Aorta (tissue), 5 donors: Measurements from ENCODE around the gene TTC7B. TPM values are rescaled to one million over a fixed set of nuclear protein-coding genes. Genes with fewer than 3 reads are reported as not detected.
A peak's percentile ranks its signal among the peaks of the same experiment; 100 is the strongest.

Experiments used
- ATAC-seq: fragments of 200-7000 bp; cut with Tn5 transposase; one replicate; pipeline ENCODE4 v1.9.1; 2022; ENCODE audit warnings: moderate library complexity; ENCODE audit not compliant: low FRiP score
- DNase-seq, 2 donors: peaks; one replicate each; pipeline ENCODE4 v3.0.0-alpha.2; 2020
- H3K27ac ChIP-seq, 2 donors: one replicate each; pipeline ENCODE4 v1.5.1; 2013; ENCODE audit warnings: low read length in 2 of 2, mild to moderate bottlenecking in 2 of 2, moderate library complexity in 2 of 2, control low read depth in 1 of 2, inconsistent platforms in 1 of 2, low read depth in 1 of 2
- H3K27me3 ChIP-seq, 2 donors: one replicate each; pipeline ENCODE4 v1.6.1; 2013; ENCODE audit warnings: control low read depth in 1 of 2, low read length in 1 of 2, mild to moderate bottlenecking in 1 of 2, moderate library complexity in 1 of 2; ENCODE audit not compliant: insufficient read depth in 2 of 2, control insufficient read depth in 1 of 2
- H3K36me3 ChIP-seq, 2 donors: one replicate each; pipeline ENCODE4 v1.6.1; 2013; ENCODE audit warnings: control low read depth in 1 of 2, low read length in 1 of 2, mild to moderate bottlenecking in 1 of 2; ENCODE audit not compliant: insufficient read depth in 2 of 2, control insufficient read depth in 1 of 2
- H3K4me1 ChIP-seq, 2 donors: one replicate each; pipeline ENCODE4 v1.6.1; 2013; ENCODE audit warnings: low read length in 2 of 2, control low read depth in 1 of 2, mild to moderate bottlenecking in 1 of 2, moderate library complexity in 1 of 2; ENCODE audit not compliant: insufficient read depth in 2 of 2, control insufficient read depth in 1 of 2
- H3K4me3 ChIP-seq, 2 donors: one replicate each; pipeline ENCODE4 v1.5.1; 2013; ENCODE audit warnings: low read length in 2 of 2, control low read depth in 1 of 2, mild to moderate bottlenecking in 1 of 2
- H3K9me3 ChIP-seq: one replicate; pipeline ENCODE4 v1.6.1; 2013; ENCODE audit warnings: mild to moderate bottlenecking, low read length; ENCODE audit not compliant: control insufficient read depth
- WGBS, 2 donors: extraction: QIAGEN DNeasy Blood & Tissue Kit; methylation state at CpG; one replicate each; pipeline ENCODE4 v1.1.7; 2013; 5-methylcytosine and 5-hydroxymethylcytosine counted together
- intact Hi-C, 2 donors: fragments of 100-400 bp; cut with DNase I; formaldehyde crosslinking; loops; one replicate each; pipeline versions ENCODE4 v1.14.2 to v1.15.0; 2022
- polyA plus RNA-seq, 2 donors: library from polyadenylated mRNA; stranded (reverse); fragments of 200-250 nt; gene quantifications; one replicate each; pipeline ENCODE4 v1.2.3, GENCODE V29; 2013
- total RNA-seq, 2 donors: library from RNA; stranded (reverse); fragmentation: NEBNext Ultra II Directional; extraction: Animal tissue kit (Norgen Biotek cat#: 25700); gene quantifications; one replicate each; pipeline ENCODE4 v1.2.1, GENCODE V29; 2021
- donor health status: healthy with polysubstance abuse.
- donor health status: Bipolar disorder and iron deficiency.
- donor health status: DM: no; HTN: no; CAD: no.
- donor health status: DM: no; HTN: no; CAD: no.
- donor health status: DM: yes; HTN: yes; CAD: no.

TTC7B gene
- total and polyA plus RNA-seq, 4 donors: 17.9 to 57.4 (median 40.1) TPM

DNA sequence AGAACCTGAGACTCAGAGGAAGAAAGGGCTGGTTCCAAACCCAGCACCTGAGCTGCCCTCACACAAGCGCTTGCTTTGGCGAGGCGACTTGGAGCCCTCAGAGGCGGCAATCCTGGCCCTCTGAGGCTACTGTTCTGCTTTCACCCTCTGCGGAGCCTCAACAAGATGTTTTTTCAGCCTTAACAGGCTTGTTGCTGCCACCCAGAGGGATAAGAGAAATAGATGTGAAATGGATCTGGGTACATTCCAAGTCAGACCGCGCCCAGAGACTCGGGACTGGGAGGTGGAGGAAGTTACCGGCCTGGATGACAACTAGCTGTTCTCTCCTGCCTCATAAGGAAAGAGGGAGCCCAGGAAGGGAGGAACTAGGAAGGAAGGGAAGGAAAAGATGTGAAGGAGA, 89.6 kb downstream of the TTC7B start:
- ATAC-seq (peak; percentile 73), DNase-seq (peak in 1 of 2 donors; percentile 69)
- Histone ChIP-seq H3K9me3 (no peaks in the 10 kb centered on the region), H3K4me1 (no peaks in the 10 kb centered on the region), H3K36me3 (no peaks in the 10 kb centered on the region), H3K27ac (no peak overlapping the region), H3K4me3 (no peak overlapping the region), H3K27me3 (no peaks in the 10 kb centered on the region)
- 24 to 30% methylated on average over 9 of the region's 9 CpGs for WGBS, 2 donors
- intact Hi-C loops: no loop called here

DNA sequence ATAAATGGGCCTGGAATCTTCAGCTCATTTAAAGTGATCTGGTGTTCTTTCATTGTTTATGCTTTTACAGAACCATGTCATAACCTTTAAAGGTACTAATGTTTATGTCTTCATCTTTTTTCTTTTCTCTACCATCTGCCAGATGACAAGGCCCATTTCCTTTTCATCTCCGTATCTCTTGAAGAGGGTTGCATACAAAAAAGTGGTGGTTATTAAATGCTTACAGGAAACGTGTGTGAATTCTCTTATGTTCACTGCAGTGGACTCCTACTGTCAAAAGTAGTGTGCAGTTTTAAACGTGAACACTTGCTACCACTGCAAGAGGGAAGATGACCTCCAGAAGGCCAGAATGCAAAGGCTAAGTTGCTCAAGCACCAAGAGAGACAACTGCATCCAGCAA, 91.4 kb downstream of the TTC7B start:
- DNase-seq (no peak), ATAC-seq (no peak)
- intact Hi-C loops: no loop called here
- Histone ChIP-seq H3K9me3 (no peaks in the 10 kb centered on the region), H3K4me3 (no peak overlapping the region), H3K27ac (no peak overlapping the region), H3K36me3 (no peaks in the 10 kb centered on the region), H3K27me3 (no peaks in the 10 kb centered on the region), H3K4me1 (no peaks in the 10 kb centered on the region)
- 86 to 87% methylated on average over 3 of the region's 3 CpGs for WGBS, 2 donors

DNA sequence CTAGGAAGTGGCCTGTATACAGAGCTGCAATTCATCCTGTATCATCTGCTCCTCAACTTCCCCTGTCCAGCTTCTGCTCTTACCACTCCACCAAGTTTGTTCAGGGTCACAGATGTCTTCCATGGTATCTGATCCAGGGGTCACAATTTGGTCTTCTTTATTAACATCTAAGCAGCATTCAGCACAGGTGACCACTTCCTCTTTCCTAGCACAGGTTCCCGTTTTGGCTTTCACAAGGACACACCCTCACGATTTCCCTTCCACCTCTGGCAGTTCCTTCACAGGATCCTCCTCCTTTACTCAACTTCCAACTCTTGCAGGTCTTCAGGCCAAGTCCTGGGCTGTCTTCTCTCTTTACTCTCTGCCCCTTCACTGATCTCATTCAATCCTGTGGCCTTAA, 93.6 kb downstream of the TTC7B start:
- ATAC-seq (no peak), DNase-seq (no peak)
- no peaks in the 10 kb centered on the region for H3K36me3 ChIP-seq
- no peak overlapping the region for H3K27ac ChIP-seq
- H3K27me3 ChIP-seq: no peaks in the 10 kb centered on the region
- H3K4me1 ChIP-seq: peaks cover 0 to 2% of the 10 kb centered on the region in 2 donors
- no peak overlapping the region for H3K4me3 ChIP-seq
- H3K9me3 ChIP-seq: no peaks in the 10 kb centered on the region
- intact Hi-C loops: no loop called here
- WGBS, 2 donors: 89 to 91% methylated on average over 2 of the region's 2 CpGs

DNA sequence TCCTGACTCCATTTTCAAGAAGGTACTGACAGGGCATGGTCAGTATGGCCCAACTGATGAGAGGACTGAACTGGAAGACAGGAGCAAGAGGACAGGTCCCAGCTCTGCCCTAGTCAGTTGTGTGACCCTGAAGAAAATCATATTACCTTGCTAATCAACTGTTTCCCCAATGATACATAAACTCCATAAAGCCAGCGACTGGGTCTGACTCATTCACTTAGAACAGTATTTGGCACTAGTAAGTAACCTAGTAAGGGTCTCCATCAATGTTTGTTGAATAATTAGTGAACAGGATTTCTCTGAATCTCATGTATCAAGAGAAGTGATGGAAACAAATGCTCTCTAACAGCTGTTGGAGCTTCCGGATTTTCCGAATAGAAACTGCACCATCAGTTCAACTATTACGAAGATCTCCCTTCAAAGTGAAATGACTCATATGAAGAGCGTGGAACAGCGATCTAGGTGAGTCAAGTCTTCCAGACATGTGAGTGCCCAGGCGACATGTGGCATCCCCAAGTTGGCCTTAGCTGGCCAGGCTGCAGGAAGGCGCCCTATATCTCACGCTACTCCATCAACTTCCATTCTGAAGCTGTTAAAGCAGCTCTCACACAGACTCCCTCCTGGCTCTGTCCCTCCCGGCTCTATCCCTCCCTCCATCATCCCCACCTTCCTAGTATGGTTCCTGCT, 94.5 kb downstream of the TTC7B start:
- ATAC-seq (no peak), DNase-seq (no peak)
- intact Hi-C loops: no loop called here
- Histone ChIP-seq H3K4me3 (no peak overlapping the region), H3K27ac (no peak overlapping the region), H3K27me3 (no peaks in the 10 kb centered on the region), H3K36me3 (no peaks in the 10 kb centered on the region), H3K9me3 (no peaks in the 10 kb centered on the region), H3K4me1 (peaks cover 0 to 2% of the 10 kb centered on the region in 2 donors)
- WGBS, 2 donors: 86 to 98% methylated on average over 10 of the region's 10 CpGs

DNA sequence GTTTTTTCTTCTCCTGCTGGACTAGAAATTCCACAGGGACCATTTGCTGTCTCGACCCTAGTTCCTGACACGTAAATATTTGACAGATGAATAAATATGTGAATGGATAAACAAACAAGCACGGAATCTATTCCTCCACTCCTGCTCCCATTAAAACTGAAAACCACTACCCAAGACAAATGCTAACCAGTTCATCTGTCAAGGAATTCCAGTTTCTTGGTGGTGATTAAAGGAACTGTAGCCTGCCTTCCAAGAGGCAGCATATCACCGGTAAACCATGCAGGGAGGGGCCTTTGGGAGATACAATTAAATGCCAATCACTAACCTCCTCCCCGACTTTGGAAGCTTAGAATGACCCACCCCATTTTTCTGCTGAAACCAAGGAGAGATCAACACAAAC, 95.4 kb downstream of the TTC7B start:
- intact Hi-C loops: no loop called here
- Histone ChIP-seq H3K36me3 (no peaks in the 10 kb centered on the region), H3K4me3 (no peak overlapping the region), H3K27me3 (no peaks in the 10 kb centered on the region), H3K4me1 (peaks cover 0 to 2% of the 10 kb centered on the region in 2 donors), H3K27ac (no peak overlapping the region), H3K9me3 (no peaks in the 10 kb centered on the region)
- WGBS, 2 donors: 61 to 70% methylated on average over 5 of the region's 5 CpGs
- DNase-seq: no peak
- no peak for ATAC-seq

DNA sequence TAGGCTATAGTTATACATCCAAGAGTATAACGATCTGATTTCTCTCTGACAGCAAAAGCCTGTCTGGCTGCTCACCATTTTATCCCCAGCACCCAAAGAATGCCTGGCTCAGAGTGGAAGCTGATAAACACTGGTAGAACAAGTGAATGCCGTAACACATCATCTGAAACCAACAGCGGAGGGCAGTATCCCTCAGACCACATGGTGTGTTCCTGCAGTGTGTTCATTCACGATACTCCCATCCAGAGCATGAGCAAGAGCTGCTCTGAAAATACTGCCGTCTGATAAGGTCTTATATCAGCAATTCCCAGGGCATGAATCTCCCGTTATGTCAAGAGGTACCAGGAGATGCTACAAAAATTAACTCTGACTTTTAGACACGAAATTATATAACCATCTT, 95.9 kb downstream of the TTC7B start:
- Histone ChIP-seq H3K9me3 (no peaks in the 10 kb centered on the region), H3K27ac (no peak overlapping the region), H3K27me3 (no peaks in the 10 kb centered on the region), H3K36me3 (no peaks in the 10 kb centered on the region), H3K4me1 (peaks cover 0 to 2% of the 10 kb centered on the region in 2 donors), H3K4me3 (no peak overlapping the region)
- DNase-seq: no peak
- intact Hi-C loops: no loop called here
- ATAC-seq: no peak
- whole genome bisulfite sequencing, 2 donors: 35 to 56% methylated on average over 7 of the region's 7 CpGs

DNA sequence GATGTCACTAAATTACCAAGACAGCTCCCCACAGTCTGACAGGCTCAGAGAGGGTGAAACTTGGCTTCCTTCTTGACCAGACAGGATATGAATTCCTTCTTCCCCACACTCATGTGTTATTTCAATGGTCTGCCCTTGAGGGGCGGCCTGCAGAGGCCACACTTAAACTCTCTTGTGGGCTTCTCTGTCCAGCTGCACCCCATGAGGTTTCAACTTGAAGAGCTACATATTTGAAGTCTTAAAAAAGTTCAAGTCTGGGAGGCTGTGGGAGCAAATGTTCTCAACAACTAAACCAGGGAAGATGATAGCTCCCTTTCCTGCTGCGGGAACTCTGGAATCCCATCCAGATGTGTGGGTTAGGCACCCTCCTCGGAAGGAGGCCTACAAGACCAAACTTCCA, 98.3 kb downstream of the TTC7B start:
- Histone ChIP-seq H3K9me3 (no peaks in the 10 kb centered on the region), H3K27me3 (no peaks in the 10 kb centered on the region), H3K36me3 (no peaks in the 10 kb centered on the region), H3K4me3 (no peak overlapping the region), H3K4me1 (peaks cover 0 to 2% of the 10 kb centered on the region in 2 donors), H3K27ac (no peak overlapping the region)
- 37 to 56% methylated on average over 3 of the region's 3 CpGs for WGBS, 2 donors
- ATAC-seq (no peak), DNase-seq (no peak)
- intact Hi-C loops: no loop called here

DNA sequence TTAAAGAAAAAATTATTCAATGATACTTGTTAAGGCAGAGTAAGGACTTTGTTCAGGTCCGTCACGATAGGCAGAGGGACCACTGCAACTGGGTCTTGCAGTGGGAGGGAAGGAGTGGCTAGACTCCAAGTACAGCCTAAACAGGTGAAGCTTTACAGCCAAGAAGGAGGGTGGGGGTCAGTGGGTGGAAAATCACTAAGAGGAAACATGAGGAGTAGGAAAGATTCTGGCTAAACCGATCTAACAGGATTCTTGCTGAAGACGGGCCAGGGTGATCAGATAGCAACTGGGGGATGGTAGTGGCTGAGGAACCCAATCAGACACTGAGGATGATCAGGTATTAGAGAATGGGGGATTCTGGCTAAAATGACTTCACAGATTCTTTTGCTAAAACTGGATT, 100.2 kb downstream of the TTC7B start:
- H3K9me3 ChIP-seq: no peaks in the 10 kb centered on the region
- no peak for ATAC-seq
- no peak overlapping the region for H3K27ac ChIP-seq
- DNase-seq: no peak
- 88 to 91% methylated on average over 4 of the region's 4 CpGs for WGBS, 2 donors
- H3K4me1 ChIP-seq: peaks cover 0 to 2% of the 10 kb centered on the region in 2 donors
- H3K4me3 ChIP-seq: no peak overlapping the region
- intact Hi-C loops: no loop called here
- no peaks in the 10 kb centered on the region for H3K36me3 ChIP-seq
- H3K27me3 ChIP-seq: no peaks in the 10 kb centered on the region

DNA sequence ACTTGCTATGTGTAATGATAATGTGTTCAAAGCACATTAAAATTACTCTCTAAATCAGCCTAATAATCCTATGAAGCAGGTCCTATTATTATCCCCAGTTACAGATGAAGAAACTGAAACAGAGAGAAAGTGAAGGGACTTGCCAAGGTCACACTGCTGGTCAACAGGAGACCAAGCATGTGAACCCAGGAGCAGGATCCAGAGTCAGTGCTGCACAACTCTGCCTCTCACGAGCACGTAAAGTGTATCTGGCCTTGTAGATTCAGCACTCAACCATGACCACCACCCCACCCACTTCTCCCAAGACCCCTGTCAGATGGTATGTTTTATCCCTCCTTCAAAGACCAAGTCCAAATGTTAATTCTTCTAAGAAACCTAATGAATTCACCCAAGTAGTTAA, 100.7 kb downstream of the TTC7B start:
- Histone ChIP-seq H3K4me3 (no peak overlapping the region), H3K27me3 (no peaks in the 10 kb centered on the region), H3K36me3 (no peaks in the 10 kb centered on the region), H3K9me3 (no peaks in the 10 kb centered on the region), H3K27ac (no peak overlapping the region), H3K4me1 (peaks cover 0 to 2% of the 10 kb centered on the region in 2 donors)
- DNase-seq: no peak
- intact Hi-C loops: no loop called here
- no peak for ATAC-seq
- 92 to 93% methylated on average over 2 of the region's 2 CpGs for WGBS, 2 donors
